ENCODE data around the gene DENND1B. TPM values are rescaled to one million over a fixed set of nuclear protein-coding genes. Genes with fewer than 3 reads are reported as not detected.
"Not testable (repeated sequence)": the region's sequence is repeated elsewhere in the genome, so short reads cannot be mapped to it uniquely, and the experiment has no call there.

The DENND1B gene
- total and polyA plus RNA-seq, 12 donors: 1.5 to 36.3 (median 23.1) TPM

DNA sequence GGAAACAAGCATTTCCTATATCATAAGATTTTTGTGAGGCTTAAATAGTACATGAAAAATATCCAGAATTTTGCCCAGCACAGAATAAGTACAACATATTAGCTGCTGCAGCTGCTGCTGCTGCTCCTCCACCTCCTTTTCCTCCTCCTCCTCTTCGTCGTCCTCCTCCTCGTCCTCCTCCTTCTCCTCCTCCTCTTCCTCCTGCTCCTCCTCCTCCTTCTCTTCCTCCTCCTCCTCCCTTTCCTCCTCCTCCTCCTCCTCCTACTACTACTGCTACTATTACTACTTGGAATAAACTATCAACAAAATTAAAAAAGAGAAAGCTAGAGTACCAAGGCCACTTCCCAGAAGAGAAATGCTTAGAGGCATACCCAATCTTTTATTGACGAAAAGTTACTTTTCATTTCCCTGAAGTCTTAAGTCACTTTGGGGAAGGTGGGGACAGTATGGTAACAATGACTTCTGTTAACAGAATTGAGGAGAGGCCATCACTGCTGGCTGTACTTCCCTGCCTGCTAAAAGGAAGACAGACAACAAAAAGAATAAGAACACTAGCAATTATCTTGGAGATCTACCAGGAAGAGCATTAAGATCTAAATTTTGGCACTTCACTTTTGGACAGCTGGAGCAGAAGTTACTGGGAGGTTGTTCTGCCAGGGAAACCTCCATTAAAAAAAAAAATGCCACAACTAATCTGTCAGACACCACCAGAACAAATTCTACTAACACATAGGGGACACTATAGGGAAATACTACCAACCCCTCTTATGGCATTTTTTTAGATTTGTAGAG, 7.1 kb downstream of the DENND1B start:
- ATAC-seq (no peak), DNase-seq (no peak)
- no peaks in the 10 kb centered on the region for H3K9me3 ChIP-seq
- H3K27ac ChIP-seq: peak overlapping the region in 1 of 10 donors; percentile 35
- TF ChIP-seq, protein P1, sequence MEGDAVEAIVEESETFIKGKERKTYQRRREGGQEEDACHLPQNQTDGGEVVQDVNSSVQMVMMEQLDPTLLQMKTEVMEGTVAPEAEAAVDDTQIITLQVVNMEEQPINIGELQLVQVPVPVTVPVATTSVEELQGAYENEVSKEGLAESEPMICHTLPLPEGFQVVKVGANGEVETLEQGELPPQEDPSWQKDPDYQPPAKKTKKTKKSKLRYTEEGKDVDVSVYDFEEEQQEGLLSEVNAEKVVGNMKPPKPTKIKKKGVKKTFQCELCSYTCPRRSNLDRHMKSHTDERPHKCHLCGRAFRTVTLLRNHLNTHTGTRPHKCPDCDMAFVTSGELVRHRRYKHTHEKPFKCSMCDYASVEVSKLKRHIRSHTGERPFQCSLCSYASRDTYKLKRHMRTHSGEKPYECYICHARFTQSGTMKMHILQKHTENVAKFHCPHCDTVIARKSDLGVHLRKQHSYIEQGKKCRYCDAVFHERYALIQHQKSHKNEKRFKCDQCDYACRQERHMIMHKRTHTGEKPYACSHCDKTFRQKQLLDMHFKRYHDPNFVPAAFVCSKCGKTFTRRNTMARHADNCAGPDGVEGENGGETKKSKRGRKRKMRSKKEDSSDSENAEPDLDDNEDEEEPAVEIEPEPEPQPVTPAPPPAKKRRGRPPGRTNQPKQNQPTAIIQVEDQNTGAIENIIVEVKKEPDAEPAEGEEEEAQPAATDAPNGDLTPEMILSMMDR (IDR thresholded peaks at IDR 0.05): no peak
- H3K27me3 ChIP-seq: no peaks in the 10 kb centered on the region
- 33 to 60% methylated on average over 4 of the region's 4 CpGs for WGBS, 2 donors
- intact Hi-C loops (cut with DNase I): no loop called here
- peaks cover 0 to 64% (median 48%) of the 10 kb centered on the region in 9 donors for H3K4me1 ChIP-seq
- no peaks in the 10 kb centered on the region for H3K36me3 ChIP-seq
- no peak overlapping the region for H3K4me3 ChIP-seq

DNA sequence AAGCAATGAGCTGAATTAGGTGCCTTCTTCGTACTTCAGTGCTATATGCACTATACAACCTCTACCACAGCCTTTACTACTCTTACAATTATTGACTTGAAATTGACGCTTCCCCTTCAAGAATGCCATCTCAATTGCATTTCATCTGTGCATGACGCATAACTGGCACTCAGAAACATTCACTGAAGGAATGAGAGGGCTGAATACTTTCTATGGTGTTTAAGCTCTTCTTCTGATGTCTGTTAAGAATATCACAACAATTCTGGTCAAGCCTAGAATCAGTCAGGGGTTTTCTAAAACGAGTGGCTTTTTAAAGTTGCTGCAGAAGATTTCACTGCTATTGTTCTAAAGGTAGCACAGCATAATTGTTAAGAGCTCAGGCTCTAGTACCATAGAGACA, 11.5 kb downstream of the DENND1B start:
- intact Hi-C loops (cut with DNase I): no loop called here
- no peak for DNase-seq
- Histone ChIP-seq H3K27me3 (no peaks in the 10 kb centered on the region), H3K9me3 (no peaks in the 10 kb centered on the region), H3K4me3 (no peak overlapping the region), H3K4me1 (peaks cover 0 to 41% (median 23%) of the 10 kb centered on the region in 9 donors), H3K36me3 (peaks cover 0 to 12% (median 0%) of the 10 kb centered on the region in 9 donors), H3K27ac (no peak overlapping the region)
- TF ChIP-seq, protein P1 (IDR thresholded peaks at IDR 0.05): no peak
- WGBS, 2 donors: 61 to 63% methylated on average over 4 of the region's 4 CpGs
- no peak for ATAC-seq

DNA sequence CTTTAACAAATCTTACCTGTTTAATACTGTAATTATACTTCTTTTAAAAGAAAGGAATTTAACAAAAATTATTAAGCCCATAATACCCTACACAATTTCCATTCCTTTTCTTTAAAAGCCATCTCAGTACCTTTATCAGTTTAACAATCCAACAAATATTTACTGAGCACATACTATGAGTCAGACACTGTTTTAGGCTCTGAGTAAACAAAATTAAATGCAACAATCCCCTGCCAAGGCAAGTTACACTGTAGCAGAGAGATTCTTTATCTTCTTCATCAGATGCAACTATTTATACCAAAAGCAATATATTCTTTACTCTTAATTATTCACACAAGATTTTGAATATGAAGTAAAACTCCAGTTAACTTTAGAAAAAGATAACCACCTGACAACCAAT, 12.0 kb downstream of the DENND1B start:
- DNase-seq (no peak), ATAC-seq (no peak)
- H3K36me3 ChIP-seq: peaks cover 0 to 12% (median 0%) of the 10 kb centered on the region in 9 donors
- no peak overlapping the region for H3K4me3 ChIP-seq
- intact Hi-C loops (cut with DNase I): no loop called here
- TF ChIP-seq, protein P1 (IDR thresholded peaks at IDR 0.05): no peak
- no peak overlapping the region for H3K27ac ChIP-seq
- H3K27me3 ChIP-seq: no peaks in the 10 kb centered on the region
- peaks cover 0 to 37% (median 20%) of the 10 kb centered on the region in 9 donors for H3K4me1 ChIP-seq
- H3K9me3 ChIP-seq: no peaks in the 10 kb centered on the region

DNA sequence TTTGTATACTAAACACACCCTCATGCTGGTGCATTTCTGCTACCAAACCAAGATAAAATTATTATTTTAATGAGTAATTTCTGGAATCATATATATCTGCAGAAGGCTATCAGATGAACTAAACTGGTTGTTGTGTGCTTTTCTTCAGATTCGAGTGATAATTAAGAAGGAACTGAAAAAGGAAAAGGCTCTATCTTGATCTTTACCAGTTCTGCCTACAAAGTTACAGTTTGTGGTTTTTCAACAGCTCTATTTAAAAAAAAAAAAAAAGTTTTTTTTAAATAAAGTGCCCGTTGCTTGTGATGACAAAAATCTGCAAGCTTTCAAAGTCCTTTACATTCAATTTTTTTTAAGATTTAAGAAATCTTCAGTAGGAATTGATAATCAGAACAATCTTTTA, 13.6 kb downstream of the DENND1B start:
- H3K36me3 ChIP-seq: peaks cover 0 to 12% (median 0%) of the 10 kb centered on the region in 9 donors
- H3K9me3 ChIP-seq: no peaks in the 10 kb centered on the region
- no peak overlapping the region for H3K4me3 ChIP-seq
- DNase-seq (no peak), ATAC-seq (no peak)
- H3K4me1 ChIP-seq: peaks cover 0 to 28% (median 16%) of the 10 kb centered on the region in 9 donors
- TF ChIP-seq, protein P1 (IDR thresholded peaks at IDR 0.05): no peak
- 77 to 85% methylated on average over 2 of the region's 2 CpGs for WGBS, 2 donors
- no peak overlapping the region for H3K27ac ChIP-seq
- H3K27me3 ChIP-seq: no peaks in the 10 kb centered on the region
- intact Hi-C loops (cut with DNase I): no loop called here

DNA sequence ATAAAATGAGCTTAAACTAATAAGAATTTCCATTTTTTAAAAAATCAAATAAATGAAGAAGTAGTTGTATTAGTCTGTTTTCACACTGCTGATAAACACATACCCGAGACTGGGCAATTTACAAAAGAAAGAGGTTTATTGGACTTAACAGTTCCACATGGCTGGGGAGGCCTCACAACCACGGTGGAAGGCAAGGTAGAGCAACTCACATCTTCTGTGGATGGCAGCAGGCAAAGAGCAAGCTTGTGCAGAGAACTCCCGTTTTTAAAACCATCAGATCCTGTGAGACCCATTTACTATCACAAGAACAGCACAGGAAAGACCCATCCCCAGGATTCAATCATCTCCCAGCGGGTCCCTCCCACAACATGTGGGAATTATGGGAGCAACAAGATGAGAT, 19.7 kb downstream of the DENND1B start:
- H3K27ac ChIP-seq; DNase-seq; H3K4me3 ChIP-seq; H3K9me3 ChIP-seq; H3K36me3 ChIP-seq; H3K27me3 ChIP-seq; intact Hi-C loops (cut with DNase I); H3K4me1 ChIP-seq; ATAC-seq: not testable (repeated sequence)
- WGBS, 2 donors: 79 to 86% methylated on average over 4 of the region's 4 CpGs

DNA sequence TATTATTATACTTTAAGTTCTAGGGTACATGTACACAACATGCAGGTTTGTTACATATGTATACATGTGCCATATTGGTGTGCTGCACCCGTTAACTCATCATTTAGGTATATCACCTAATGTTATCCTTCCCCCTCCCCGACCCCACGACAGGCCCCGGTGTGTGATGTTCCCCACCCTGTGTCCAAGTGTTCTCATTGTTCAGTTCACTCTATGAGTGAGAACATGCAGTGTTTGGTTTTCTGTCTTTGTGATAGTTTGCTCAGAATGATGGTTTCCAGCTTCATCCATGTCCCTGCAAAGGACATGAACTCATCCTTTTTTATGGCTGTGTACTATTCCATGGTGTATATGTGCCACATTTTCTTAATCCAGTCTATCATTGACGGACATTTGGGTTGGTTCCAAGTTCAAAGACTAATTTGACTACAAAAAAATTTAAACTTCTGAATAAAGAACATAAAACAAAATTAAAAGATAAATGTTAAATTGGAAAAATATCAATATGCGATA, 22.6 kb downstream of the DENND1B start:
- ATAC-seq; H3K36me3 ChIP-seq; H3K9me3 ChIP-seq; H3K27ac ChIP-seq; DNase-seq; H3K4me3 ChIP-seq; intact Hi-C loops (cut with DNase I); H3K27me3 ChIP-seq; H3K4me1 ChIP-seq: not testable (repeated sequence)
- WGBS, 2 donors: 96 to 97% methylated on average over 6 of the region's 6 CpGs

Data from heart right ventricle (tissue), 16 donors.